DOHH2 (cell line): ENCODE data around the gene MORC1.

Experiments used
- EZH2phosphoT487 ChIP-seq: fragments of 200-600 bp; sonication (generic); IDR thresholded peaks from 2 replicates; pipeline ENCODE4 v1.6.1; 2017; ENCODE audit warnings: borderline replicate concordance, mild to moderate bottlenecking, antibody characterized with exemption, low read length, moderate library complexity, mixed read lengths
- TF ChIP-seq, protein P1 (sequence below): fragments of 200-600 bp; sonication (generic); IDR thresholded peaks from one replicate; pipeline ENCODE4 v1.5.1; 2014; ENCODE audit warnings: antibody characterized with exemption, mild to moderate bottlenecking, low read depth, low read length; ENCODE audit not compliant: poor library complexity, severe bottlenecking

- TF ChIP-seq, protein P1, sequence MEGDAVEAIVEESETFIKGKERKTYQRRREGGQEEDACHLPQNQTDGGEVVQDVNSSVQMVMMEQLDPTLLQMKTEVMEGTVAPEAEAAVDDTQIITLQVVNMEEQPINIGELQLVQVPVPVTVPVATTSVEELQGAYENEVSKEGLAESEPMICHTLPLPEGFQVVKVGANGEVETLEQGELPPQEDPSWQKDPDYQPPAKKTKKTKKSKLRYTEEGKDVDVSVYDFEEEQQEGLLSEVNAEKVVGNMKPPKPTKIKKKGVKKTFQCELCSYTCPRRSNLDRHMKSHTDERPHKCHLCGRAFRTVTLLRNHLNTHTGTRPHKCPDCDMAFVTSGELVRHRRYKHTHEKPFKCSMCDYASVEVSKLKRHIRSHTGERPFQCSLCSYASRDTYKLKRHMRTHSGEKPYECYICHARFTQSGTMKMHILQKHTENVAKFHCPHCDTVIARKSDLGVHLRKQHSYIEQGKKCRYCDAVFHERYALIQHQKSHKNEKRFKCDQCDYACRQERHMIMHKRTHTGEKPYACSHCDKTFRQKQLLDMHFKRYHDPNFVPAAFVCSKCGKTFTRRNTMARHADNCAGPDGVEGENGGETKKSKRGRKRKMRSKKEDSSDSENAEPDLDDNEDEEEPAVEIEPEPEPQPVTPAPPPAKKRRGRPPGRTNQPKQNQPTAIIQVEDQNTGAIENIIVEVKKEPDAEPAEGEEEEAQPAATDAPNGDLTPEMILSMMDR = no peak
- TF ChIP-seq EZH2phosphoT487 = no peak
These were observed 158.9 kb downstream of the MORC1 start for GRCh38 chr3:108959017-108959416.
